Measurements from ENCODE around the gene OCIAD1.

OCIAD1 gene

GRCh38 chr4:48851651-48852050 lies 20.8 kb downstream of the OCIAD1 start:
- no peak overlapping the region for H3K4me3 ChIP-seq (ENCODE audit: low read length)
- TF ChIP-seq CTCF (IDR thresholded peaks at IDR 0.05; ENCODE audit: insufficient read depth, low read depth, low read length, missing control alignments) = no peak
- DNase-seq (ENCODE audit: low read depth) = peak; percentile 61

- no peak overlapping the region for H3K4me3 ChIP-seq (ENCODE audit: low read length)
- TF ChIP-seq CTCF (IDR thresholded peaks at IDR 0.05; ENCODE audit: insufficient read depth, low read depth, low read length, missing control alignments) = no peak
- no peak for DNase-seq (ENCODE audit: low read depth)
These were observed 22.9 kb downstream of the OCIAD1 start for GRCh38 chr4:48853604-48854394.

GRCh38 chr4:48854395-48854683 lies 23.5 kb downstream of the OCIAD1 start:
- H3K4me3 ChIP-seq (ENCODE audit: low read length) = no peak overlapping the region
- DNase-seq (ENCODE audit: low read depth) = no peak
- TF ChIP-seq CTCF (IDR thresholded peaks at IDR 0.05; ENCODE audit: insufficient read depth, low read depth, low read length, missing control alignments) = no peak

- no peak for TF ChIP-seq CTCF (IDR thresholded peaks at IDR 0.05; ENCODE audit: insufficient read depth, low read depth, low read length, missing control alignments)
- H3K4me3 ChIP-seq (ENCODE audit: low read length) = no peak overlapping the region
- DNase-seq (ENCODE audit: low read depth) = no peak
These were observed 24.1 kb downstream of the OCIAD1 start for GRCh38 chr4:48854982-48855381.

- H3K4me3 ChIP-seq (ENCODE audit: low read length) = no peak overlapping the region
- no peak for DNase-seq (ENCODE audit: low read depth)
- TF ChIP-seq CTCF (IDR thresholded peaks at IDR 0.05; ENCODE audit: insufficient read depth, low read depth, low read length, missing control alignments) = no peak
These were observed 27.2 kb downstream of the OCIAD1 start for GRCh38 chr4:48858130-48858529.

GRCh38 chr4:48862038-48862437 lies 31.1 kb downstream of the OCIAD1 start:
- TF ChIP-seq CTCF (IDR thresholded peaks at IDR 0.05; ENCODE audit: insufficient read depth, low read depth, low read length, missing control alignments) = no peak
- H3K4me3 ChIP-seq (ENCODE audit: low read length) = no peak overlapping the region
- no peak for DNase-seq (ENCODE audit: low read depth)

- H3K4me3 ChIP-seq (ENCODE audit: low read length) = no peak overlapping the region
- no peak for TF ChIP-seq CTCF (IDR thresholded peaks at IDR 0.05; ENCODE audit: insufficient read depth, low read depth, low read length, missing control alignments)
- no peak for DNase-seq (ENCODE audit: low read depth)
These were observed 31.8 kb downstream of the OCIAD1 start for GRCh38 chr4:48862661-48863060.
